G401 (cell line): ENCODE data around the gene TMC8. TPM values are rescaled to one million over a fixed set of nuclear protein-coding genes. Genes with fewer than 3 reads are reported as not detected.

Source experiments
- DNase-seq: peaks from one replicate; pipeline ENCODE4 v3.0.0-alpha.2; 2015; ENCODE audit warnings: low spot score
- in situ Hi-C: cut with HindIII; loops from 2 replicates; pipeline ENCODE4 v1.10.0; 2016; ENCODE audit warnings: low sequenced_read_pairs, mixed read lengths
- total RNA-seq: library from RNA; depleted of rRNA; stranded (reverse); fragments of >200 nt; shearing (Covaris generic); gene quantifications from 2 replicates; pipeline ENCODE4 v1.2.3, GENCODE V29; 2014

Gene TMC8
- total RNA-seq, 1 experiment from 2014 or later: 0.14 TPM

DNA sequence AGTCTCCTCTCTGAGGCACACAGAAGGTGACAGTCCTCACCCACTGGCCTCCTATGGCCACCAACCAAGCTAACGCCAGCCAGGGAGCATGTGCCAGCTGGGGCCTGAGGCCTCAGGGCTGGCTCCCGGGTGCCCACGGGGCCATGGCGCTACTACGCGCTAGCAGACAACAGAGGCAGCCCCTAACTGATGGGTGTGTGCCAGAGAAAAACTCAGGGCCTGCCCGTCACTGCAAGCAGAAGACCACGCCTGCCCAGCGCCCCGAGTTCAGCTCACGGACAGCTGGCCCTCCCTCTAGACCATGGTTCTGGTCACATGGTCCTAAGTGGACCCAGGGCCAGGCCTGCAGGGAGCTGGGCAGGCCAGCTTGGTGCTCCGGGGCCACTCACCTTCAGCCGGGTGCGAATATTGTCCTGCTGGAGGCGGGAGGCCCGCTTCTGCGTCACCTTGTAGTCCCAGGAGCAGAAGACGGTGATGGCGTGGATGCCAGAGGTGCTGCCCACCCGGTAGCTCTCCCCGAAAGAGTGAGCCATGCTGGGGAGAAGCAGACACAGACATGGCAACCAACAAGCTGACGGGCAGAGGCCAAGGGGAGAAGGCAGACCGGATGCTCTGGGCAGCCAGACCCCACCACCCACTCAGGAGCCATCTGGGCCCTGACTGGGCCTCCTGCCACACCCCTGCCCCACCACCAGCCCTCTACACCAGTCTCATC, 8.2 kb upstream of the TMC8 start:
- DNase-seq: no peak
- in situ Hi-C loops: no loop called here

DNA sequence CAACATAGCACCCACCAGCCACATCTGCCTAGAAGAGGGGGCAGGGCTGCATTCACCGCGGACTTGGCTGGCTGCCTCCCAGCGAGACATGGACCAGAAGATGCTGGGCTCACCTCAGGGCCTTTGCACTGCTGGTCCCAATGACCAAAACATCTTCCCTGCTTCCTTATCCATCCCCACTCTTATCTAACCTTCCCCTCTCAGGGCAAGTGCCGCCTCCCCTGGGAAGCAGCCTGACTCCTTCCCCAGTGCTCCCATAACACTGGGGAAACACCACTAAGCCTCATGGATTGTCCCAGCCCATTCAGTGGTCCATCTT, 7.7 kb upstream of the TMC8 start:
- in situ Hi-C loops: no loop called here
- DNase-seq: no peak

DNA sequence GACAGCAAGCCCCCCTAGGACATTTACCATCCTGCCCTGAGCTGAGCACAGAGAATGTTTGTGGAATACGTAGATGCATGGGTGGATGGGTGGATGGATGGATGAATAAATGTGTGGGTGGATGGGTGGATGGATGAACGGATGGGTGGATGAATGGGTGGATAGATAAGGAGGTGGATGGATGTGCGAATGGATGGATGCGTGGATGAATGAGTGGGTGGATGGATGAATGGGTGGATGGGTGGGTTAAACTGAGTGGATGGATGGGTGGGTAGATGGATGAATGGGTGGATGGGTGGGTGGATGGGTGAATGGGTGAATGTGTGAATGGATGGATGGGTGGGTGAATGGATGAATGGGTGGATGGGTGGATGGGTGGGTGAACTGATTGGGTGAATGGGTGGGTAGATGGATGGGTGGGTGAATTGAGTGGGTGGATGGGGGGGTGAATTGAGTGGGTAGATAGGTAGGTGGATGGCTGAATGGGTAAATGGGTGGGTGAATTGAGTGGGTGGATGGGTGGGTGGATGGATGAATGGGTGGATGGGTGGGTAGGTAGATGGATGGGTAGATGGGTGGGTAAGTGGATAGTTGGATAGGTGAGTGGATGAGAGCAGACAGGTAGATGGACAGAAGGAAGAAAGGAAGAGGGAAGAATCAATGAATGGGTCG, 7.2 kb upstream of the TMC8 start:
- in situ Hi-C loops: no loop called here
- no peak for DNase-seq

DNA sequence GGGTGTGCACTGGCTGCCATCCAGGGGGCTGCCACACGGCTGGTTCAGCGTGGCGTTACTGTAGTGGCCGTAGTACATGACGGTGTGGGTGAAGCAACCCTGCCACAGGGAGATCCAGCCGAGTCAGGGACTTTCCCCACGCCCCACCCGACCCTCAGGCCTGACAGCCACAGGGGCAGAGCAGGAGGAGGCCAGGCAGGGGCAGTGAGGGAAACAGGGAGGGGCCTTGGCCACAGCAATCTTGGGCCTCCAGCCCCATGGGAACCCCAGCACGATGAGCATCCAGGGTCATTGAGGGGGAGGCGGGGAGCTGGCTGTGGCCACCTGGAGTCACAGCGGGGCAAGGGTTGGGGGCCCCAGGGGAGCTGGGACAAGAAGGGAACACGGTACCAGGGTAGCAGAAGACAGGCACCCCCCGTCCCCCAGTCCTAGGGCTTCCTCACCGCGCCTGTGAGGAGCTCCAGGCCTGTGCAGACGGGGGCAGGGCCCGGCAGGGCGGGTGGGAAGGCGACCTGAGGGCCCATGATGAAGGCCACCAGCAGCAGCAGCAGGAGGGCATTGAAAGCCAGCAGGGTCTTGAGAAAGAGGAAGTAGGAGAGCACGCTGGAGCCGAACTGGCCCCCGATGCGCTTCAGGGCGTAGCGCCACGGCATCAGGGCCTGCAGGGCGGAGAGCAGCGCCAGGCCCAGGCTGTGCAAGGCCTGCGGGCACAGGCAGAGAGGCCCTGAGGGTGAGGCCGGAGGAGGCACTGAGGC, 6.3 kb upstream of the TMC8 start:
- DNase-seq: no peak

DNA sequence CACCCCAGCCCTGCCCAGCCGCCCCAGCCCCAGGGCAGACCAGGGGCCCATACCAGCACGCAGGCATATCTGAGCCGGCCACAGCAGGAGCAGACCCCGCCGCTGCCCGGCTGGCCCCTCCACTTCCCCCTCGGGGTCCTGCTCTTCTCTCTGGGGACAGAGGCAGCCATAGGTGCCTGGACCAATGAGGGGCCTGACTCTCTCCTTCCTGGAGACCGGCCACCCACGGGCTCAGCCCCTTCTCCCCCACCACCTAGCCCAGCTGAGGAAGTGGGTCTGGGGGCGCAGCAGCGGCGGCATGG, 5.8 kb upstream of the TMC8 start:
- DNase-seq: no peak
- in situ Hi-C loops: no loop called here

More for the DNA sequence above, 6.3 kb upstream of the TMC8 start:
- in situ Hi-C loops: no loop called here

DNA sequence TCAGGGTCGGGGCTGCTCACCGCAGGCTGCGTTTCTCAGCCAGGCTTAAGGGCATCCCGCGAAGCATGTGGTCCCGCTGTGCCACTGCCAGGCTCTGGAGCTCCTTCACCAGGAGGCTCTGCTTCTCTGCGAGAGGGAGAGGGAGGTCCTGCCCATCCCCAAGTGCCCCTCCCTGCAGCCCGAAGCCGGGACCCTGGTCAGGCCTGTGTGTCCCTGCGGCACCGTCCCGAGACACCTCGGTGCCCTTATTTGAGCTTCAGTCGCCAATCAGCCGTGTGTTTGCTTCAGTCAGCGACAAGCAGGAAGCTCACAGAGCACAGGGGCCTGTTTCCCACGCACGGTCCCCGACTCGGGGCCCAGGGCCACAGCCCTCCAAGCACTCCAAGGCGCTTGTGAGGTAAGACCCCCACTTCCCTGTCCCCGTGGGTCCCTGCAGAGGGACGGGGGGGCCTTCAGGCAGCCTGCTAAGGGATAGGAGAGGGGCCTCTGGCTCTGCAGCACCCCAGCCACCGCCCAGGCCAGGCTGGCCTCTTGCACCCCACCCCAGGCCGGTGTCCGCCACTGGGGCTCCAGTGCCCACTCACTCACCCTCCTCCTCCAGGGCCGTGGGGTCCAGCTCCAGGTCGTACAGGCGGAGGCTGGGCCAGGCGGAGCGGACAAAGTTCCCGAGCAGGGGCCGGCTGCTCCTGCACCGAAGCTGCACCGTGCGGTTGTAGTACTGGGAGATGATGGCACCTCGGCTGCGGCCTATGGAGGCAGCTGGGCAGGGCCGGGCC, 5.2 kb upstream of the TMC8 start:
- in situ Hi-C loops: no loop called here

DNA sequence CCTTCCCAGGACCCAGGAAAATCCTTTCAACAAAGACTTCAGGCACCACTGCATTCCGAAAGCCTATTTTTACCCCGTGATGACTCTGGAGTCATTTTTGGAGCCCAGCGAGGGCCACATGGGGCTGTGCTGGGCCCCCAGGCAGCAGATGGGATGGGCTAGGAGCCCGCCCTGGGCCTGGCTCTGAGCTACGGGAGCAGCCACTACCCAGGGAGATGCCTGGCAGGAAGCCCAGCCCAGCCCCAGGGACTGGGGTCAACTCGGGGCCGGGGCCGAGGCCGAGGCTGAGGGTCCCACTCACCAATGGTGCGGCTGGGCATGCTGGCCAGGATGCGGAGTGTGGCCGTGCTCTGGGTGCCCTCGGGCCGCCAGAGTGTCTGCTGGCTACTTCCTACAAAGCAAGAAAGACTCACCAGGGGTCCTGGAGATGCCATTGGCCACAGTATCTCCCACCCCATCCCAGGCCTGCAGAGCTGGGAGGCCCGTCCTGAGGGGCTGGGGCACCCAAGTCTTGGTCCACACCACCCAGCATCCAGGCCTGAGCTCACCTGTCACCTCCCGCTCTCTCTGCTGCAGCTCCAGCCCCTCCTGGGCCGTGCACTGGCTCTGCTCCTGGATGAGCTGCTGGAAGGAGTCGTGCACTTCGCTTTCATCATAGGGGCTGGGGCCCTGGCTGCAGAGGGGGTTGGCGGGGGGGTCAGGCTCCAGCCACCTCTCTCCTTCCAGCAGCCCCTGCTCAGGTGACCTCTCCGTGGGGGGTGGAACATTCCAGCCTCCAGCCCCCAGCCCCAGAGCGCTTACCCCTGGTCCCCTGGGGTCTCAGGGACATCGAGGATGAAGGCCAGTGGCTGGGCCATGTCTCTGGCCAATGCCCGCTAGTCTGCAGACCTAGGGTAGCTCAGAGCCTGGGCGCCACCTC, 4.3 kb upstream of the TMC8 start:
- no peak for DNase-seq
- in situ Hi-C loops: no loop called here

More for the DNA sequence above, 5.2 kb upstream of the TMC8 start:
- DNase-seq: no peak

DNA sequence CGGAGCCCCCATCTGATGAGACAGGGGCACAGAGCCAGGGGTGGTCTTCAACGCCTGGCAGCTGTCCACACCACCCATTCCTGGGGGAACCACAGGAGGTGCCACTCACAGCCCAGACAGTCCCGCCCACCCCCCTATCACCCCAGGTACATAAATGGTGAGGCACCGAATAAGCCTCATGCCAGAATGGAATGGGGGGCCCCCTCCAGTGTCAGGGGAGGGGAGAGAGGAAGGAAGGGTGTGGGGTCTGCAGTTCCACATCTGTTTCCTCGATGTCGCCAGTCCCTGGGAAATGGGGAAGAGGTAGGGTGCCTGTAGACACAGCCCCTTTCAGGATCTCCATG, 3.7 kb upstream of the TMC8 start:
- no peak for DNase-seq
- in situ Hi-C loops: no loop called here

DNA sequence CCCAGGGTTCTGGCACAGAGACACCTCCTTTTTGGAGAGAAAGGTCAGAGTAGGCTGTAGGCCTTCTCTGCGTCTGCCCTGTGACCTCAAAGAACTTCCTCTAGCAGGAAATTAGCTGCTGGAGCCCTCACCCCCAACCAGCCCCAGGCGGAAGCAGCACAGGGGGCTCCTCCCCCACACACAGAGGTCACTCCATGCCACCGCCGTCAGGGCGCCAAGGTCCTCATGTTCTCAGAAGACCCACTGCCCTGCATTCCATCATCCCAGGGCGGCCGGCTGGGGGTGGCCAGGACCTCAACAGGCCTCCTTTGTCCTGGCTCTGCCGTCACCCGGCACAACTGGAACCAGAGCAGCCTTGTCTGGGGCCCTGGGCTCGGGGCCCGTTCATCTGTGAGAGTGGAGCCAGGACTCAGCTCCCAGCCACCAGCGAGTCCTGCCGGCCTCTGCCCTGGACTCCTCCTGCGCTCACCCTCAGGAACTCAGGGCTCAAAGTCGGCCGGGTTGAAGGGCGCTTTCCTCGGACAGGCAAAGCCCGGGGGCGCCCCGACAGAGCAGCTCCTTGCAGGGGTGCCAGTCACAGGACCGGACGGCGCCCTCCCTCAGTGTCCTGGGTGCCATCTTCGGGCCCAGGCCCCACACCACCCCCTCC, 3.2 kb upstream of the TMC8 start:
- in situ Hi-C loops: no loop called here
- no peak for DNase-seq

DNA sequence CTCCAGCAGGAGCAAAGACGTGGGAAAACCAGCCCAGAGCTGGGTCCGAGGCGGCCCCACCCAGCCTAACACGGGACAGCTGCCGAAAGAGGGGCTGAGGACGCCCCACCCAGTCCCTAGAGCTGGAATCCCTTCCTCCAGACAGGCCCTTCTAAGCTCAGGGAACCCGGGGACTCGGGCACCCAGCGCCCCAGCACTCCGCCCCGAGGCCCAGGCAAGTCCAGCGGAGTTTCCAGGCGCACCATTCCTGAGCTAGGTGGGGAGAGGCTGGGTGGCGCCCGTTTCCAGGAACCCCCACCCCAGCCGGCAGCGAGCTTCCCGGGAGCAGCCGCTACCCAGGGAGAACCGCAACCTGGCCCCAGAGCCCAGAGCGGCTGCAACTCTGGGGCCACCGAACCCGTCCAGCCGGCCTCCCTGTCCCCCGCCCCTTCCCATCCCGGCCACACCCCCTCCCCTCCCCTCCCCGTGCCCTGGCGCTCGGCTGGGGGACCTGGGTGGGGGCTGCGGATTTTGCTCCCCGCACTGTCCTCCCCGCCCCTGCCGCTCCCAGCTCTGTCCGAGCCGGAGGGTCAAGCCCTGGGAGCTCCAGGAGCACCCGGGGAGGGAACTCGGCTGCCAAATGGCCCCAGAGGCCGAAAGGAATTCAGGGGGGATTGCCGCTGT, 2.6 kb upstream of the TMC8 start:
- no peak for DNase-seq
- in situ Hi-C loops: no loop called here

DNA sequence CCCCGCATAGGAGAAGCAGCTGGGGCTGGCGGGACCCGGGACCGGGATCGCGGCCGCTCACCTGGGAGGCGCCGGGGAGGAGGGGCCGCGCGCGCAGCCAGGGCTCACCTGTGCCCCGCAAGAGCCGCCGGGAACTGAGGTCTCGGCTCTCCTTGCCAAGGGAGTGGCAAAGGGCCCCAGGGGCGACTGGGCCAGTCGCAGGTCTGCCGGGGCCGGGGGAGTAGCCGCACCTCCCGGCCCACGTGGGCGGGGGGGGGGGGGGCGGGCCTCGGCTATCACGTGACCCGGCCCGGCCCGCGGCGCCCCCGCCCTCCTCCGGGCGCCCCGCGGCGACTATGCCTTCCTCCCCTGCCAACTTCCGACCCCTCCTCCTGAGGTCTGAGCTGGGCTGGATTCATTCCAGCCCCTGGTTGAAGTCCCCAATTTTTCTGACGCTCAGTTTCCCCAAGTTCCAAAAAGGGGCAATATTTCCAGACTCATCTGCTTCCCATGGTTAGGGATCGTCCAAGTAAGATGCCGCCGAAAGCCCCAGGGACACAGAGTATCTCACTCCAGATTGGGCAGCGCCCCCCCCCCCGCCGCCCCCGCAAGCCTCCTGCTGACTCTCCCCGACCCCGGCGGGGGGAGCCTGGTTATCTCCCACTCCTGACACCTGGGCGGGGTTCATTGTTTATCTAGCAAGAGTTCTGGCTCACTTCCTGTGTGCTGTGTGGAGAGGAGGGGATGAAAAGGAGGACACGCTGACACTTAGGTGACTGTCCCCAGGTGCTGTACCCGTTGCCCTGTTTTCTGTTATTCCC, 1.8 kb upstream of the TMC8 start, which contains the start of gene TMC6:
TSS of gene TMC6 (minus strand) at position 205 of the 800 bp plus-strand sequence. CDS start 1,923 bp downstream, outside the sequence.
- in situ Hi-C loops: no loop called here
- DNase-seq: no peak

DNA sequence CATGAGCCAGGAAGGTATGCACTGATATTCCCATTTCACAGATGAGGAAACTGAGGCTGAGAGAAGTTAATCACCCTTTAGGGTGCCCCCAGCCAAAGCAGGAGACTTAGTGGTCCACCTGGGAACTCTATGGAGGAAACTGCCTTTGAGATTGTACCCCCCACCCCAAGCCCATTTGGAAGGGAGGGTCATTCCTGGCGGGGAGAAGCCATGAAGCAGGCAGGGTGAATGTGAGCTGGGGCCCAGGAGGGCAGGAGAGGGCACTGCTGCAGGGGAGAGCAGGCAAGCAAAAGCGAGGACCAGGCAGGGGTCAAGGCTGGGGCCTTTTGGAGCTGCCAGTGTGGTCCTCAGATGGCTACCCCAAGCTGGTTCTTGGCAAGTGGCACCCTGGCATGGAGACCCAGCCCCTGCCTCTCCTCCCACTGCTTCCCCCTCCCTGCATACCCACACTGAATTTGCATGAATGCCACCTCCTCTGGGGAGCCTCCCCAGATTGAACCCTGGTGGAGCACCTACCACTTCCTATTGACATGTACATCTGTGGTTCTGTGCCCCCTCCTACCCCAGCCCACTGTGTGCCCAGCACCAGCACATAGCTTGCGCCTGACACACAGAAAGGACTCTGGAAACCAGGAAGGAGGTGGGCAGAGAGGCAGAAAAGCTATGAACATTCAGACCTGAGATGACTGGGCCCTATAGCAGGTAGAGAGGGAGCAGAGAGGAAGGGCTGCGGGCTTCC, 1.1 kb upstream of the TMC8 start:
- in situ Hi-C loops: no loop called here
- no peak for DNase-seq

DNA sequence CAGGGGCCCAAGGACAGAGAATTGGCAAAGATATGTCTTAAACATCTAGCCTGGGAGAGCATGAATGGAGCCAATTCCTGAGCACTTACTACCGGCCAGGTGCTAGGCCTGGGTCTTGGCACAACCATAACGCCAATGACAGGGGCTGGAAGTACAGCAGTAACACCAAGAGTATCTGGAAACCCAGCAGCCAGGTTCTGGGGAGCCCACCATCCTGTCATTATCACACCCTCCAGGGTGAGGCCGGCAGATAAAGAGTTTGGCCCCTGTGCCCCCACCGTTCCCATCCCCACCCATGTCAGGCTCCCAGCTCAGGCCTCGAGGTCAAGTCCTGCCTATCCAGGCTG, 508 bp upstream of the TMC8 start:
- DNase-seq: no peak
- in situ Hi-C loops: no loop called here

DNA sequence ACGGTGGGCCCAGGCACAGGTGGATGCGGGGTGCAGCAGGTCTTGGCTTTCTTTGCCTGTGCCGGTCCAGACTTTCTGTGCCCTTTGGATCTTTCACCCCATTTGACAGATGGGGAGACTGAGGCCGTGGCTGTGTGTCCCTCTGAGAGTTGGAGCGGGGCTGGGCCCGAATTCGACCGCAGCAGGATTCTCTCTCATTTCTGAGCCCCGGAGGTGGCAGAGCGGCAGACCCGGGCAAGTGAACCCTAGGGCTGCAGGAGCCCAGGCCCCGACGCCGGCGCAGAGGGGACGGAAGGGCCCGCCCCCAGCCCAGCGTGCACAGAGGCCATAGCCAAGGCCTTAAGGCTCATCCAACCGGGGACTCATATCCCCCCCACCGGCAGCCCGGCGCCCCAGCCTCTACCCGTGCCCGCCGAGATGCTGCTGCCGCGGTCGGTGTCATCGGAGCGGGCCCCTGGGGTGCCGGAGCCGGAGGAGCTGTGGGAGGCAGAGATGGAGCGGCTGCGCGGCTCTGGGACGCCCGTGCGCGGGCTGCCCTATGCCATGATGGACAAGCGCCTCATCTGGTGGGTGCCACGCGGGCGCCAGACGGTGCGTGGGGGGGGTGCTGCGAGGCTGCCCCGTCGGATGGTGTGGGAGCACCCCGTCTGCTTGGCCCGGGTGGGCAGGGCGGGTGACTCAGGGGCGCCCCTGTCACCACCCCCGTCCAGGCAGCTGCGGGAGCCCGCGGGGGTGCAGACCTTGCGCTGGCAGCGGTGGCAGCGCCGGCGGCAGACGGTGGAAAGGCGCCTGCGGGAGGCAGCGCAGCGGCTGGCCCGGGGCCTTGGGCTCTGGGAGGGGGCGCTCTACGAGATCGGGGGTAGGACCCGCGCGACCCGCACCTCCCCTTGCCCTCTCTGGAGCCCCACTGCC, 857 bp downstream of the TMC8 start:
- DNase-seq: no peak
- in situ Hi-C loops: no loop called here

DNA sequence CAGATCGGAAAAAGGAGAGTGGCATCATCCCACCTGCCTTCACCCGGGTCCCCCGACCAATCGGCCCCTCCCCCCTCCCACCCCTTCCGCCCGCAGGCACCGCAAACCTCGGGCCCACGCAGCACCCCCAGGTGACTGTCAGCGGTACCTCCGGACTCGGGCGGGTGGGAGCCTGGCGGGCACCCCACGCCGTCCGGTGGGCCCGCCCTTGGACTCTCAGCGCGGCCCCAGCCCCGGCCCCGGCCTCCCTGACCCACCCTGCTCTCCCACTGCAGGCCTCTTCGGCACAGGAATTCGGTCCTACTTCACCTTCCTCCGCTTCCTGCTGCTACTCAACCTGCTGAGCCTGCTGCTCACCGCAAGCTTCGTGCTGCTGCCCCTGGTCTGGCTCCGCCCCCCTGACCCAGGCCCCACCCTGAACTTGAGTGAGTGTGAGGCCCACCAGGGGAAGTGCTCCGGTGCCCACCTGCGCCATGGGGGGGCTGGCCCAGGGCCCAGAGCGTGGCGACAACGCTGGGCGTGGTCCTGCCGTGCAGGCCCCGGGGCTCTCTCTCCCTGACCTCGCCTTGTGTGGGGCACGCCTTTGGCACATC, 1.6 kb downstream of the TMC8 start:
- in situ Hi-C loops: no loop called here
- DNase-seq: no peak
